HEK293 (cell line): Measurements from ENCODE around the gene MAN1C1.

Experiments used
- CTCF ChIA-PET: fragments of 350-600 bp; formaldehyde crosslinking; extraction: SDS; loops from one replicate; lab custom pipeline; 2021; ENCODE audit warnings: antibody characterized with exemption; lab: Yijun Ruan, JAX
- POLR2A ChIA-PET: fragments of 300-600 bp; formaldehyde crosslinking; extraction: SDS; loops from one replicate; lab custom pipeline; 2020; ENCODE audit warnings: antibody characterized with exemption, inconsistent platforms; lab: Yijun Ruan, JAX
- H3K27ac ChIP-seq: fragments of 200-500 bp; sonication (Bioruptor generic); 2 replicates; pipeline ENCODE4 v1.5.1; 2014; ENCODE audit warnings: low read depth, low read length, control low read depth, inconsistent platforms; ENCODE audit errors: extremely low read depth
- H3K36me3 ChIP-seq, 2 experiments: fragments of 200-500 bp in 1 of 2; sonication (Bioruptor generic) in 1 of 2; 1 replicate in 1 of 2; 2 replicates in 1 of 2; pipeline ENCODE4 v1.5.1; 2014 to 2017; ENCODE audit warnings: inconsistent platforms in 2 of 2, low read length in 2 of 2; ENCODE audit not compliant: control insufficient read depth in 2 of 2, insufficient read depth in 1 of 2
- H3K4me1 ChIP-seq: fragments of 200-500 bp; sonication (Bioruptor generic); 2 replicates; pipeline ENCODE4 v1.5.1; 2014; ENCODE audit warnings: mild to moderate bottlenecking, low read length, inconsistent platforms; ENCODE audit not compliant: control insufficient read depth, insufficient read depth
- H3K4me3 ChIP-seq: 2 replicates; pipeline ENCODE4 v1.5.1; 2011; ENCODE audit warnings: low read depth, mild to moderate bottlenecking, control low read depth, low read length, moderate library complexity
- H3K9me3 ChIP-seq: fragments of 200-500 bp; sonication (Bioruptor generic); 2 replicates; pipeline ENCODE4 v1.5.1; 2014; ENCODE audit warnings: low read depth, low read length, inconsistent platforms; ENCODE audit not compliant: control insufficient read depth, insufficient read depth
- FEZF1 ChIP-seq: fragments of 450-650 bp; formaldehyde crosslinking; IDR thresholded peaks from 2 replicates; pipeline ENCODE4 v1.5.1; 2016; ENCODE audit warnings: missing biosample characterization, missing genetic modification characterization
- IKZF3 ChIP-seq: fragments of 450-650 bp; IDR thresholded peaks from 2 replicates; pipeline ENCODE4 v1.5.0; 2018; ENCODE audit warnings: missing biosample characterization, mild to moderate bottlenecking, missing genetic modification characterization, moderate library complexity
- KLF1 ChIP-seq: fragments of 450-650 bp; formaldehyde crosslinking; IDR thresholded peaks from 2 replicates; pipeline ENCODE4 v1.5.1; 2016; ENCODE audit warnings: missing biosample characterization, missing genetic modification characterization
- KLF10 ChIP-seq: fragments of 450-650 bp; IDR thresholded peaks from 2 replicates; pipeline ENCODE4 v1.5.1; 2018; ENCODE audit warnings: missing biosample characterization, mild to moderate bottlenecking, missing genetic modification characterization
- MEIS1 ChIP-seq: sonication (generic); formaldehyde crosslinking; IDR thresholded peaks from 2 replicates; pipeline ENCODE4 v1.8.1; 2022; ENCODE audit warnings: missing genetic modification reagents, mild to moderate bottlenecking, borderline replicate concordance
- OSR2 ChIP-seq: fragments of 450-650 bp; formaldehyde crosslinking; IDR thresholded peaks from 2 replicates; pipeline ENCODE4 v1.5.1; 2016; ENCODE audit warnings: missing biosample characterization, missing genetic modification characterization
- PBX3 ChIP-seq: sonication (generic); formaldehyde crosslinking; IDR thresholded peaks from 2 replicates; pipeline ENCODE4 v1.8.1; 2022; ENCODE audit warnings: mild to moderate bottlenecking, moderate library complexity, missing genetic modification reagents
- PRDM1 ChIP-seq: fragments of 450-650 bp; formaldehyde crosslinking; IDR thresholded peaks from 2 replicates; pipeline ENCODE4; 2016; ENCODE audit warnings: missing biosample characterization, missing genetic modification characterization
- SP2 ChIP-seq: fragments of 450-650 bp; formaldehyde crosslinking; IDR thresholded peaks from 2 replicates; pipeline ENCODE4 v1.5.1; 2016; ENCODE audit warnings: missing biosample characterization, missing genetic modification characterization
- ZBTB11 ChIP-seq: fragments of 450-650 bp; formaldehyde crosslinking; conservative IDR thresholded peaks from 2 replicates; pipeline ENCODE4 v1.5.1; 2016; ENCODE audit warnings: low read depth, missing biosample characterization, missing genetic modification characterization
- ZFP41 ChIP-seq: fragments of 450-650 bp; formaldehyde crosslinking; IDR thresholded peaks from 2 replicates; pipeline ENCODE4 v1.5.1; 2016; ENCODE audit warnings: missing biosample characterization, missing genetic modification characterization, borderline replicate concordance
- ZNF132 ChIP-seq: fragments of 450-650 bp; formaldehyde crosslinking; IDR thresholded peaks from 2 replicates; pipeline ENCODE4 v1.5.1; 2017; ENCODE audit warnings: missing biosample characterization, missing genetic modification characterization, borderline replicate concordance
- ZNF133 ChIP-seq: fragments of 450-650 bp; formaldehyde crosslinking; IDR thresholded peaks from 2 replicates; pipeline ENCODE4 v1.5.1; 2016; ENCODE audit warnings: missing biosample characterization, missing genetic modification characterization
- ZNF157 ChIP-seq: fragments of 450-650 bp; formaldehyde crosslinking; IDR thresholded peaks from 2 replicates; pipeline ENCODE4 v1.5.1; 2016; ENCODE audit warnings: missing biosample characterization, missing genetic modification characterization
- ZNF175 ChIP-seq: fragments of 450-650 bp; formaldehyde crosslinking; IDR thresholded peaks from 2 replicates; pipeline ENCODE4 v1.5.1; 2016; ENCODE audit warnings: missing biosample characterization, missing genetic modification characterization
- ZNF184 ChIP-seq: fragments of 450-650 bp; IDR thresholded peaks from 2 replicates; pipeline ENCODE4 v1.5.1; 2018; ENCODE audit warnings: missing biosample characterization, mild to moderate bottlenecking, missing genetic modification characterization
- ZNF274 ChIP-seq, 2 experiments: fragments of 200-500 bp in 1 of 2; fragments of 450-650 bp in 1 of 2; sonication (Bioruptor generic) in 1 of 2; formaldehyde crosslinking in 1 of 2; IDR thresholded peaks; 2 replicates each; pipeline versions ENCODE4 v1.5.1 to v1.6.1; 2014 to 2016; ENCODE audit warnings: borderline replicate concordance in 1 of 2, inconsistent platforms in 1 of 2, low read length in 1 of 2, missing biosample characterization in 1 of 2, missing genetic modification characterization in 1 of 2
- ZNF311 ChIP-seq: fragments of 450-650 bp; formaldehyde crosslinking; IDR thresholded peaks from 2 replicates; pipeline ENCODE4 v1.5.1; 2017; ENCODE audit warnings: missing biosample characterization, missing genetic modification characterization, borderline replicate concordance
- ZNF362 ChIP-seq: fragments of 450-650 bp; formaldehyde crosslinking; IDR thresholded peaks from 2 replicates; pipeline ENCODE4 v1.5.1; 2016; ENCODE audit warnings: missing biosample characterization, missing genetic modification characterization
- ZNF416 ChIP-seq: fragments of 450-650 bp; formaldehyde crosslinking; IDR thresholded peaks from 2 replicates; pipeline ENCODE4 v1.5.1; 2016; ENCODE audit warnings: missing biosample characterization, missing genetic modification characterization
- ZNF423 ChIP-seq: fragments of 450-650 bp; formaldehyde crosslinking; IDR thresholded peaks from 2 replicates; pipeline ENCODE4 v1.5.1; 2016; ENCODE audit warnings: missing biosample characterization, missing genetic modification characterization
- ZNF514 ChIP-seq: fragments of 450-650 bp; formaldehyde crosslinking; IDR thresholded peaks from 2 replicates; pipeline ENCODE4 v1.5.1; 2016; ENCODE audit warnings: missing biosample characterization, missing genetic modification characterization
- ZNF571 ChIP-seq: fragments of 450-650 bp; formaldehyde crosslinking; IDR thresholded peaks from 2 replicates; pipeline ENCODE4 v1.5.0; 2017; ENCODE audit warnings: missing biosample characterization, missing genetic modification characterization
- ZNF645 ChIP-seq: fragments of 450-650 bp; formaldehyde crosslinking; IDR thresholded peaks from 2 replicates; pipeline ENCODE4; 2016; ENCODE audit warnings: missing biosample characterization, missing genetic modification characterization
- ZNF660 ChIP-seq: fragments of 450-650 bp; IDR thresholded peaks from 2 replicates; pipeline ENCODE4 v1.5.1; 2018; ENCODE audit warnings: missing biosample characterization, mild to moderate bottlenecking, missing genetic modification characterization
- ZNF843 ChIP-seq: fragments of 450-650 bp; formaldehyde crosslinking; IDR thresholded peaks from 2 replicates; pipeline ENCODE4 v1.5.1; 2016; ENCODE audit warnings: missing biosample characterization, missing genetic modification characterization
- ZXDB ChIP-seq: fragments of 450-650 bp; formaldehyde crosslinking; IDR thresholded peaks from 2 replicates; pipeline ENCODE4 v1.5.1; 2016; ENCODE audit warnings: missing biosample characterization, missing genetic modification characterization

Gene MAN1C1

GRCh38 chr1:25771221-25772114 is 154.9 kb downstream of the MAN1C1 start (continued):
- TF ChIP-seq ZNF362 (no peak), PBX3 (CRISPR knock-in tag) (no peak), ZNF514 (no peak), ZBTB11 (tag by site-specific recombination) (no peak), ZNF184 (no peak), ZNF157 (tag by site-specific recombination) (no peak), ZFP41 (tag by site-specific recombination) (no peak), ZNF133 (tag by site-specific recombination) (no peak), ZNF175 (tag by site-specific recombination) (no peak), MEIS1 (peak; percentile 71; the same call in 1 of the 2 replicates), ZNF645 (tag by site-specific recombination) (no peak), ZNF311 (no peak), FEZF1 (tag by site-specific recombination) (peak; percentile 90), ZNF843 (peak; percentile 85)

- CTCF ChIA-PET = no interaction called here
- Histone ChIP-seq H3K36me3 (no peaks in the 10 kb centered on the region), H3K27ac (no peak overlapping the region; the same call in 1 of the 2 replicates), H3K4me1 (peaks cover 25% of the 10 kb centered on the region), H3K9me3 (no peaks in the 10 kb centered on the region), H3K4me3 (no peak overlapping the region)
- TF ChIP-seq ZNF571 (tag by site-specific recombination) (no peak), ZNF423 (no peak), ZNF132 (tag by site-specific recombination) (no peak), ZNF660 (no peak), ZXDB (tag by site-specific recombination) (no peak), IKZF3 (tag by site-specific recombination) (no peak), SP2 (no peak), ZNF416 (tag by site-specific recombination) (no peak), KLF1 (tag by site-specific recombination) (no peak), PRDM1 (no peak), ZNF274 (IDR thresholded peaks at IDR 0.05; ENCODE audit: low read length) (no peak), ZNF274 (tag by site-specific recombination; IDR thresholded peaks at IDR 0.05; ENCODE audit: borderline replicate concordance) (no peak), OSR2 (no peak), KLF10 (tag by site-specific recombination) (no peak)
- POLR2A ChIA-PET = interaction anchor here (0.6 kb wide), 1 partner anchor 411 kb away, joined by 3 read pairs; no protein-coding TSS in a partner anchor
Measured at GRCh38 chr1:25772164-25772563, 155.6 kb downstream of the MAN1C1 start.
